NK-92 treated with Interleukin-12 subunit alpha and Interleukin-12 subunit beta, amount 100 ng/mL, for 24 hours (cell line): Measurements from ENCODE around the gene NRDE2.
A peak's percentile ranks its signal among the peaks of the same experiment; 100 is the strongest.

Source experiments
- DNase-seq: peaks from one replicate; lab custom pipeline; 2025; lab: John Stamatoyannopoulos, UW

Gene NRDE2

DNA sequence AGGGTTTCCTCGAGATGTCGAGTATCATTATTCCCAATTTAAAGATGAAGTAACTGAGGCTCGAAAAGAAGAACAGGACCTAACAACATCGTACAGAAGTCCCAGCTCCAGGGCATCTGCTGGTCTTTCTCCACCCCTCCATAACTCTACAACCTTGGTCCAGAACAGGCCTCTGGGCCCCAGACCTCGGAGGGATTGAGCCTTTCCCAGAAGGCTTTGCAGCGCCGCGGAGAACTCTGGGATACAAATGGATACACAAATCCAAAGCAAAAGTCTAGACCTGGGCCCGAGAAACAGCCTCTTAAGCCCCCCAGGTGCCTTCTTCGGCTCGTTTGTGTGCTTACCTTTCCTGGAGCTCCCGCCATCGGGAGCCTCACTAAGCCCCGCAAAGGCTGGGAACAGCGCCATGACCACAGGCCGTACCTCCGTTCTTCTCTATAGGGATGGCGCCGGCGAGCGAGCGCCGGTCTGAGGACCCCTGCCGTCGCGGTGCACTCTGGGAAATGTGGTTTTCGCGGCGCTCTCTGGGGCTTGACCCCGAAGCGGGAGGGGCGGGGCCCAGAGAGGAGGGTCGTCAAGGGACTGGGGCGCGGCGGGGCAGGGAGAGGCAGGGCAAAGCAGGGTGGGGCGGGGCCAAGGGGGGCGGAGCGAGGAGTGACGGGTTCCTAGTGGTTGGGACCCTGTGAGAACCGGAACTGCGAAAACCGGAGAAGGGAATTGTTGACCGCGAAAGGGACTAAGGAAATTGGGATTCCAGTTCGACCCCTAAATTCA is at the start of gene NRDE2:
NRDE2 (minus strand) TSS at position 445 of the 774 bp plus-strand sequence; CDS start at position 408, 37 bp downstream.
- peak; percentile 96 for DNase-seq

DNA sequence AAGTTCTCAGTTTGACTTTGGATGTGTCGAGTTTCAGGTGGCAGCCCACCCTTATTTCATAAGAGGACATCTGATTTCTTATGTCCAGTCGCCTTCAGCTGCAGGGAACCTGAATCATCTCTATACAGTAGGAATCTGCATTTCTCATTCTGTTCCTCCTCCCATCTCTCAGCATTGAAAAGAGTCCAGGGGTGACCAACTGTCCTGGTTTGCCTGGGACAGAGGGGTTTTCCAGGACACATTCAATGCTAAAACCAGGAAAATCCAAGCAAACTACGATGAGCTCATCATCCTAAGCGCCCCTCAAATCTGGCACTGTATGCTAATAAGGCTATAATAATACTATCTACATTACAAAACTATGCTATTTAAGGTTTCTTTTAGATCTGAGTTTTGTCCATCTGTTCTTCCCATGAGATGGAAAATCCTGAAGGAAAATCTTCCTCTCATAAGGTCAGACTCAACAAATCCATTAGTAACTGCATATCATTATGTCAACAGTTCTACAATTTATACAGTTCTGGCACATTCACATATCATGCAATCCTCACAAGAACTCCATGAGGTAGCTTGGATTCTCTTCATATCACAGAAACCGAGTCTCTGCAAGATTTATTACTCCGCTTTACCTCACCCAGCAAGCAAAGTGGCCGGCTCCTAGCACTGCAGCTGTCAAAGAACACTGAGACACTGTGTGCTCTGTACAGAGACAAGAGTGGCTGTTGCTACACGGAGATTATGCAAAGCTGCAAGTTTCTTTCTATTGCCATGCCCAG is 49.5 kb upstream of the NRDE2 start:
- DNase-seq = no peak

GRCh38 chr14:90379106-90379505 is 47.4 kb upstream of the NRDE2 start:
- DNase-seq = no peak

DNA sequence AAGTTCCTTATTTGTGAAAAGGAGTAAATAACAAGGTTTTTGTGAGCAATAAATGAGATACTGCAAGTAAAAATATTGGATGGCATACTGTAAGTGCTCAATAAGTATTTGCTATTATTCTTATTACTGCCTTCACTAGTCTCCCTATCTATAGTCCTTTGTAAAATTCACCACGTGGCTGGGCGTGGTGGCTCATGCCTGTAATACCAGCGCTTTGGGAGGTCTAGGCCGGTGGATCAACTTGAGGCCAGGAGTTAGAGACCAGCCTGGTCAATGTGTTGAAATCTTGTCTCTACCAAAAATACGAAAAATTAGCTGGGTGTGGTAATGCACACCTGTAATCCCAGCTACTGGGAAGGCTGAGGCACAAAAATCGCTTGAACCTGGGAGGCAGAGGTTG is 46.5 kb upstream of the NRDE2 start:
- no peak for DNase-seq

- DNase-seq = no peak
Measured at GRCh38 chr14:90375934-90376333, 44.2 kb upstream of the NRDE2 start.

DNA sequence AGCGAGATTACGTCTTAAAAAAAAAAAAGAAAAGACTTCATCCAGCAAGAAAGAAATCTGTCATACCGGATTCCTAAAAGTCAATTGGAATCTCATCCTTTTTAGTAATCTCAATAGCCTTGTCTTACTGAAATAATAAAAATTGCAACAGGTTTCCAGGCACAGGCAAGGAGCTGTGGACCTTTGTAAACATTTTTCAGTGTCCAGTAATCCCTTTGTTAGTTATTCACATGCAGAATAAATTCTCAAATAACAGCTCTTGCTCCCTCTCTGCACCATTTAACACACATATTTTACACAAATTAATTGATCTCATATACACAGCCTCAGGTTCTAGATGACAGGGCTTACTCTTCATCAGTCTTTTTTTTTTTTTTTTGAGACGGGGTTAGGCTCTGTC is 43.1 kb upstream of the NRDE2 start:
- DNase-seq = no peak

- DNase-seq = no peak
Measured at GRCh38 chr14:90373887-90374286, 42.1 kb upstream of the NRDE2 start.

- DNase-seq = no peak
Measured at GRCh38 chr14:90368946-90369721, 37.4 kb upstream of the NRDE2 start.

GRCh38 chr14:90362558-90362896 is 30.8 kb upstream of the NRDE2 start:
- DNase-seq = no peak

- no peak for DNase-seq
Measured at GRCh38 chr14:90361865-90362557, 30.3 kb upstream of the NRDE2 start.

- DNase-seq = no peak
Measured at GRCh38 chr14:90358359-90358758, 26.6 kb upstream of the NRDE2 start.

DNA sequence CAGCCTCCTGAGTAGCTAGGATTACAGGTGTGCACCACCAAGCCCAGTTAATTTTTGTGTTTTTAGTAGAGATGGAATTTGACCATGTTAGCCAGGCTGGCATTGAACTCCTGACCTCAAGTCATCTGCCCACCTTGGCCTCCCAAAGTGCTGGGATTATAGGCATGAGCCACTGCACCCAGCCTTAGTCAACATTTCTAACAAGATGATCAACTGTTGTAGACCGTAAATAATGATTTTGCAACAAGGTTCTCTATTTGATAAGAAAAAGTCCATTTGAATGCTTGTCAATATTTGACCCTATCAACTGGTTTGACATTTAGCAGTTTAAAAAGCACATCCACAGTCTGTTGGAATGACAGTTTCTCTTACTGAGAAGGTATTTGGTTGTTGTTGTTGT is 25.2 kb upstream of the NRDE2 start:
- DNase-seq = no peak

GRCh38 chr14:90355540-90356518 is 24.1 kb upstream of the NRDE2 start:
- no peak for DNase-seq

GRCh38 chr14:90354551-90355298 is 23.0 kb upstream of the NRDE2 start:
- no peak for DNase-seq

GRCh38 chr14:90349739-90350138 is 18.0 kb upstream of the NRDE2 start:
- DNase-seq = no peak

GRCh38 chr14:90348270-90348669 is 16.5 kb upstream of the NRDE2 start:
- DNase-seq = no peak

GRCh38 chr14:90345239-90345557 is 13.5 kb upstream of the NRDE2 start:
- DNase-seq = no peak

DNA sequence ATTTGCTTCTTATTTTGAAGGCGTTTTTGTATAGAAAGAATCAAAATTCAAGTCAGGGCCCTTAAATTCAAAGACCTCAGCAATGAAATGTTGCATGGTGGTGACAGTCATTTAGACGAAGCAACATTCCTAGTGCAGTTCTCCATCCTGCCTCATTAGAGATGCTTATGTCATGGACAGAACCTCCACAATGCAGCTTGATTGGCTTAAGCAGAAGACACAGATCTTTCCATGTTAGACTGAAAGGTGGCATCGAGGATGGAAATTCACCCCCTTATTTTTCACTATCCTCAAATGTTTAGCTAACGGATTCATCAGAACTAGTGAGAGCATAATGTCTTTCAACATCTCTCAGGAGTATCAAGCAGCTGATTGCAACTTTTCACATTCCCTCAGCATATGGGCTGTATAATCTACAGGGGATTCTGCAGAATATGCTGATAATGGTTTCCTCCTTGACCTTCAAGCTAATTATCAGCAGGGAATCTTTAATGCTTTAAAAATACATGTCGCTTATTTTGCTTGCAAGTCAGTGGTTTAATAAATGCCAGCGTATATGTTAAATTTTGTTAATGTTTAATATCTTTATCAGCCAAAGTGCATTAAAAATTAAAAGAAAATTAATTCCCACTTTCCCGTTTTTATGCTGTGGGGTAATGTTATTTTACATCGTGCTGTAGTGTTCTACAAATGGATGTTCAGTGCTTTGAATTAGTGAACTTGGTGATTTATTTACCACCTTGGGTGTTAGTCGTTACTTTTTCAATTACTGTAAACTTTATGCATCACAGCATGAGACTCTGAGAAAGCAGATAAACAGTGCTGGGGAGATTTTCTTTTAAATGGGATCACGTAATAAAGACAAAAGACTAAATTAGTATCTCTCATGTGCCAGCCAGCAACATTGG is 12.8 kb upstream of the NRDE2 start:
- no peak for DNase-seq

- DNase-seq = no peak
Measured at GRCh38 chr14:90342327-90342726, 10.6 kb upstream of the NRDE2 start.
